K562 (cell line): ENCODE data around the gene RELL2. TPM values are rescaled to one million over a fixed set of nuclear protein-coding genes. Genes with fewer than 3 reads are reported as not detected.
A peak's percentile ranks its signal among the peaks of the same experiment; 100 is the strongest.

ENCODE experiments used
- CAMTA2 ChIP-seq: fragments of 250-450 bp; sonication (Bioruptor Pico); conservative IDR thresholded peaks from 2 replicates; pipeline ENCODE4 v1.5.1; 2022
- EP300 ChIP-seq: IDR thresholded peaks from 2 replicates; pipeline ENCODE4 v1.6.1; 2012; ENCODE audit warnings: low read length, improper control_type of control experiment
- ESRRA ChIP-seq: fragments of 450-650 bp; IDR thresholded peaks from 2 replicates; pipeline ENCODE4 v1.6.1; 2014; ENCODE audit warnings: low read depth, mild to moderate bottlenecking, moderate library complexity, borderline replicate concordance
- ETS2 ChIP-seq: IDR thresholded peaks from 2 replicates; pipeline ENCODE4 v1.6.1; 2016; ENCODE audit warnings: borderline replicate concordance, missing genetic modification characterization, mild to moderate bottlenecking, moderate library complexity, missing compliant biosample characterization; ENCODE audit not compliant: poor library complexity, severe bottlenecking
- FOXM1 ChIP-seq, 2 experiments: fragments of 450-650 bp in 1 of 2; sonication (generic) in 1 of 2; formaldehyde crosslinking in 1 of 2; IDR thresholded peaks; 2 replicates each; pipeline versions ENCODE4 v1.6.1 to v1.9.0; 2017 to 2022; ENCODE audit warnings: low read depth in 2 of 2, mild to moderate bottlenecking in 2 of 2, missing genetic modification reagents in 1 of 2, moderate library complexity in 1 of 2
- IFI16 ChIP-seq: fragments of 250-450 bp; sonication (Bioruptor Pico); IDR thresholded peaks from 2 replicates; pipeline ENCODE4 v2.1.2; 2022; ENCODE audit warnings: mild to moderate bottlenecking, inconsistent platforms
- ILF3 ChIP-seq: fragments of 450-650 bp; IDR thresholded peaks from 2 replicates; pipeline ENCODE4 v1.6.1; 2018; ENCODE audit warnings: antibody characterized with exemption, mild to moderate bottlenecking, moderate library complexity, borderline replicate concordance
- RUNX1 ChIP-seq: sonication (generic); IDR thresholded peaks from 2 replicates; pipeline ENCODE4 v1.6.1; 2016; ENCODE audit warnings: antibody characterized with exemption, low read depth
- ZNF324 ChIP-seq: fragments of 250-450 bp; sonication (Bioruptor Pico); IDR thresholded peaks from 2 replicates; pipeline ENCODE4 v1.4.0; 2020; ENCODE audit warnings: mild to moderate bottlenecking
- ZNF507 ChIP-seq: conservative IDR thresholded peaks from 2 replicates; pipeline ENCODE4 v1.6.1; 2017; ENCODE audit warnings: missing genetic modification characterization, missing compliant biosample characterization
- ZSCAN32 ChIP-seq: fragments of 450-650 bp; formaldehyde crosslinking; IDR thresholded peaks from 2 replicates; pipeline ENCODE4 v1.4.0; 2020; ENCODE audit warnings: mild to moderate bottlenecking, moderate library complexity
- polyA plus RNA-seq, 8 experiments: library from polyadenylated mRNA; depleted of rRNA in 4 of 8; stranded (reverse) in 5 of 8; unstranded in 3 of 8; fragments of >200 nt; fragmentation: Nextera tagmentation in 2 of 8; fragmentation: Illumina TruSeq in 1 of 8; extraction: Ambion mirVana in 2 of 8; extraction: Trizol in 1 of 8; gene quantifications; 2 replicates each; pipeline versions ENCODE4 v1.2.1 to v1.2.3, GENCODE V29; 2011 to 2014; ENCODE audit warnings: inconsistent platforms in 1 of 8, missing spikeins in 1 of 8
- total RNA-seq, 7 experiments: library from RNA; depleted of rRNA in 6 of 7; stranded (reverse); fragments of >200 nt in 6 of 7; fragmentation: Illumina TruSeq in 2 of 7; extraction: Trizol in 2 of 7; gene quantifications; 2 replicates each; pipeline versions ENCODE4 v1.2.1 to v1.2.3, GENCODE V29; 2011 to 2021; ENCODE audit warnings: low replicate concordance in 1 of 7
- TF ChIP-seq, protein P1 (sequence below): fragments of 250-450 bp; sonication (Bioruptor Pico); IDR thresholded peaks from 2 replicates; pipeline ENCODE4 v1.5.0; 2021; ENCODE audit warnings: mild to moderate bottlenecking, moderate library complexity
- TF ChIP-seq, protein P2 (sequence below): sonication (generic); formaldehyde crosslinking; IDR thresholded peaks from 2 replicates; pipeline ENCODE4 v1.8.0; 2022; ENCODE audit warnings: mild to moderate bottlenecking, missing genetic modification reagents
- TF ChIP-seq, protein P3 (sequence below): fragments of 250-450 bp; sonication (Bioruptor Pico); IDR thresholded peaks from 2 replicates; pipeline ENCODE4 v1.8.0; 2021; ENCODE audit warnings: moderate library complexity, mild to moderate bottlenecking, inconsistent platforms
- TF ChIP-seq, protein P4 (sequence below), 2 experiments: fragments of 150-350 bp in 1 of 2; IDR thresholded peaks; 2 replicates each; pipeline ENCODE4 v1.6.1; 2012 to 2016; ENCODE audit warnings: low read depth in 2 of 2, low read length in 2 of 2, mild to moderate bottlenecking in 1 of 2, moderate library complexity in 1 of 2

The RELL2 gene
- total and polyA plus RNA-seq, 9 of the 15 experiments (the other 6 are each of a cell fraction or from before 2014, with no cell fraction given), result 0.06 to 36.0 (median 14.3) TPM

DNA sequence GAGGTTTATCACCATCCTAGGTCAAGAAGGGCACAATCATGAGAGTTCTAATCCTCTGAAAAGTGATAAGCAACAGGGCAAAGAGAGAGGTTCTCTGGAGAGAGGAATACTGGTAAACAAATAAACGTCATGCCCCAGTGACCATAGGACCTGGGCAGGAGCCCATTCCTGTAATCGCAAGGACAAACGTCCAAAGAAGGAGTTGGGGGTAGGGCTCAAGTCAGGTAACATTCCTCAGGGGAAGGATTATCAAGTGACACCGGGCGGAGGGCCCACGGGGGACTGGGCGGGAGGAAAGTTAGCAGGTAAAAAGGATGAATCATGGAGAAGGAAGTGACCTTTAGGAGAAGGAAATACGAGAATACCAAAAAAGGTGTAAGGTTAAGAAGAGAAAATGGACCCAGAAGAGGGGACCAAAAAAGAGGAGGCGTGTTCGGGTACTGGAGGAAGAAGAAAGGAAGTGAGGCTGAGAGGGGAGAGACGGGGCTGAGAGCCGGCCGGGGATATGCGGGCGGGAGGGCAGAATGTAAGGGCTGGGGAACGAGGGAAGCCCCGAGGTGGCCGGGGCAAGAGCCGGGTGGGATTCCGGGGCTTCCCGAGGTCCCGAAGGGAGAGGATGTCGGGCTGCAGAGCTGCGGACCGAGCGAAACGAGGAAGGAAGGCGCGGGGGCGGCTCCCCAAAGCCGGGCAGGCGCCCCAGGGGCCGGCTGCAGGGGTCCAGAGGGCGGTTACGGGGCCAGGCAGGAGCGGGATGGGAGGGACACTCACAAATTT is 18.6 kb upstream of the RELL2 start (continued):
- TF ChIP-seq, protein P1, sequence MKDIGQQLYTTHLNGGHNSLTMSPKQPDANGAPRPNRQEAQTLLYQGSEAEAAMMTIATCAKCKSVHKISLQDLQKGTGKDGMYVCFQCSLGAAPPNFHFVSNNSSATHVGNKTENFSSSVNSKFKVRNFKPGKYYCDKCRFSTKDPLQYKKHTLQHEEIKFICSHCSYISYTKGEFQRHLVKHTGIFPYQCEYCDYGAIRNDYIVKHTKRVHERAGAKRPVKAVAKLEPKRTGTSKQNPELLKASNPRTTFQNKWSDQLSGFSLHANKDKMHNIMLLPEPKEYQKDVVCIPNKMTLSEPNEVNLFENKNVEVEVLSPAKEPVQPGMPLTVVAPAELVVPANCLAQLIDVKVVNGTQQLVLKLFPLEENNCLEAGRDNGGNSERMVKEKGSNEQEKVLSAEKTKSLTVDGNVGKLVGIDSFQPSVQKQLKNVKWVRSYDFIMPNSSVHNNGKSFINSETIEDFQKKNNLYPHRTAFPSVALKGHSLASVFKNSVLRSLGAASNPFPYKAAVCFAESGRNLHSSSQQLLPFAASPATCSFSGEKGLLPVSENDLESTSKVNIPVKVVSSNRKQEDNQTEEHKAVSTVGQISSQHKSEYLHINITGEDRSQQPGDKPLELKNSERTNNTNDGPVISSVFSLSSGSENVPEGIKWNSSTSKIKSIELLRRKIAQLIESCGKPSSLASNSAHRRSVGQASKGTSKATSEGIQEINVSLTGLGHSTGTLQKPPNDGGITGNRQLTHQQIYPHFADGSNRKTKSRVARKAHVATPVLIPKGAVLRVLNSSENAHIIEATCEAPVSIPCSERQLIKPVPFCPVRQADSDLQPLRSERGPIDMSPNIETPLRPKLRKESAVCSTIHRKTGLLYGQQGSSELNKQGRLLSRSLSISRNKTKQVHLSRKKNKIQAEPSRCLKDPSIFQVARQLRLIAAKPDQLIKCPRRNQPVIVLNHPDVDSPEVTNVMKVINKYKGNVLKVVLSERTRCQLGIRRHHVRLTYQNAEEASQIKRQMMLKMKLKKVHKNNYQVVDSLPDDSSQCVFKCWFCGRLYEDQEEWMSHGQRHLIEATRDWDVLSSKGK (CRISPR knock-in tag), result no peak
- TF ChIP-seq CAMTA2 (CRISPR knock-in tag) (no peak), ETS2 (no peak), ZSCAN32 (no peak), FOXM1 (IDR thresholded peaks at IDR 0.05; ENCODE audit: low read depth) (no peak), FOXM1 (CRISPR knock-in tag; IDR thresholded peaks at IDR 0.05; ENCODE audit: low read depth) (no peak), EP300 (peak; percentile 50), ZNF507 (no peak), IFI16 (CRISPR knock-in tag) (no peak), ILF3 (no peak), ZNF324 (no peak), ESRRA (no peak), RUNX1 (no peak)
- TF ChIP-seq, protein P2, sequence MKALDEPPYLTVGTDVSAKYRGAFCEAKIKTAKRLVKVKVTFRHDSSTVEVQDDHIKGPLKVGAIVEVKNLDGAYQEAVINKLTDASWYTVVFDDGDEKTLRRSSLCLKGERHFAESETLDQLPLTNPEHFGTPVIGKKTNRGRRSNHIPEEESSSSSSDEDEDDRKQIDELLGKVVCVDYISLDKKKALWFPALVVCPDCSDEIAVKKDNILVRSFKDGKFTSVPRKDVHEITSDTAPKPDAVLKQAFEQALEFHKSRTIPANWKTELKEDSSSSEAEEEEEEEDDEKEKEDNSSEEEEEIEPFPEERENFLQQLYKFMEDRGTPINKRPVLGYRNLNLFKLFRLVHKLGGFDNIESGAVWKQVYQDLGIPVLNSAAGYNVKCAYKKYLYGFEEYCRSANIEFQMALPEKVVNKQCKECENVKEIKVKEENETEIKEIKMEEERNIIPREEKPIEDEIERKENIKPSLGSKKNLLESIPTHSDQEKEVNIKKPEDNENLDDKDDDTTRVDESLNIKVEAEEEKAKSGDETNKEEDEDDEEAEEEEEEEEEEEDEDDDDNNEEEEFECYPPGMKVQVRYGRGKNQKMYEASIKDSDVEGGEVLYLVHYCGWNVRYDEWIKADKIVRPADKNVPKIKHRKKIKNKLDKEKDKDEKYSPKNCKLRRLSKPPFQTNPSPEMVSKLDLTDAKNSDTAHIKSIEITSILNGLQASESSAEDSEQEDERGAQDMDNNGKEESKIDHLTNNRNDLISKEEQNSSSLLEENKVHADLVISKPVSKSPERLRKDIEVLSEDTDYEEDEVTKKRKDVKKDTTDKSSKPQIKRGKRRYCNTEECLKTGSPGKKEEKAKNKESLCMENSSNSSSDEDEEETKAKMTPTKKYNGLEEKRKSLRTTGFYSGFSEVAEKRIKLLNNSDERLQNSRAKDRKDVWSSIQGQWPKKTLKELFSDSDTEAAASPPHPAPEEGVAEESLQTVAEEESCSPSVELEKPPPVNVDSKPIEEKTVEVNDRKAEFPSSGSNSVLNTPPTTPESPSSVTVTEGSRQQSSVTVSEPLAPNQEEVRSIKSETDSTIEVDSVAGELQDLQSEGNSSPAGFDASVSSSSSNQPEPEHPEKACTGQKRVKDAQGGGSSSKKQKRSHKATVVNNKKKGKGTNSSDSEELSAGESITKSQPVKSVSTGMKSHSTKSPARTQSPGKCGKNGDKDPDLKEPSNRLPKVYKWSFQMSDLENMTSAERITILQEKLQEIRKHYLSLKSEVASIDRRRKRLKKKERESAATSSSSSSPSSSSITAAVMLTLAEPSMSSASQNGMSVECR, result 0 out of 2 replicates have a peak, but pooled peaks have one; percentile 24
- TF ChIP-seq, protein P3, sequence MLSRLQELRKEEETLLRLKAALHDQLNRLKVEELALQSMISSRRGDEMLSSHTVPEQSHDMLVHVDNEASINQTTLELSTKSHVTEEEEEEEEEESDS (CRISPR knock-in tag), result no peak
- TF ChIP-seq, protein P4, sequence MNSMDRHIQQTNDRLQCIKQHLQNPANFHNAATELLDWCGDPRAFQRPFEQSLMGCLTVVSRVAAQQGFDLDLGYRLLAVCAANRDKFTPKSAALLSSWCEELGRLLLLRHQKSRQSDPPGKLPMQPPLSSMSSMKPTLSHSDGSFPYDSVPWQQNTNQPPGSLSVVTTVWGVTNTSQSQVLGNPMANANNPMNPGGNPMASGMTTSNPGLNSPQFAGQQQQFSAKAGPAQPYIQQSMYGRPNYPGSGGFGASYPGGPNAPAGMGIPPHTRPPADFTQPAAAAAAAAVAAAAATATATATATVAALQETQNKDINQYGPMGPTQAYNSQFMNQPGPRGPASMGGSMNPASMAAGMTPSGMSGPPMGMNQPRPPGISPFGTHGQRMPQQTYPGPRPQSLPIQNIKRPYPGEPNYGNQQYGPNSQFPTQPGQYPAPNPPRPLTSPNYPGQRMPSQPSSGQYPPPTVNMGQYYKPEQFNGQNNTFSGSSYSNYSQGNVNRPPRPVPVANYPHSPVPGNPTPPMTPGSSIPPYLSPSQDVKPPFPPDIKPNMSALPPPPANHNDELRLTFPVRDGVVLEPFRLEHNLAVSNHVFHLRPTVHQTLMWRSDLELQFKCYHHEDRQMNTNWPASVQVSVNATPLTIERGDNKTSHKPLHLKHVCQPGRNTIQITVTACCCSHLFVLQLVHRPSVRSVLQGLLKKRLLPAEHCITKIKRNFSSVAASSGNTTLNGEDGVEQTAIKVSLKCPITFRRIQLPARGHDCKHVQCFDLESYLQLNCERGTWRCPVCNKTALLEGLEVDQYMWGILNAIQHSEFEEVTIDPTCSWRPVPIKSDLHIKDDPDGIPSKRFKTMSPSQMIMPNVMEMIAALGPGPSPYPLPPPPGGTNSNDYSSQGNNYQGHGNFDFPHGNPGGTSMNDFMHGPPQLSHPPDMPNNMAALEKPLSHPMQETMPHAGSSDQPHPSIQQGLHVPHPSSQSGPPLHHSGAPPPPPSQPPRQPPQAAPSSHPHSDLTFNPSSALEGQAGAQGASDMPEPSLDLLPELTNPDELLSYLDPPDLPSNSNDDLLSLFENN (IDR thresholded peaks at IDR 0.05; ENCODE audit: low read depth in 2 of 2, low read length in 2 of 2), result no peak
